NCI-H460 (cell line): ENCODE results near the gene GGTLC1. TPM values are rescaled to one million over a fixed set of nuclear protein-coding genes. Genes with fewer than 3 reads are reported as not detected.

Experiments
- DNase-seq: peaks from one replicate; pipeline ENCODE4 v3.0.0-alpha.2; 2016; ENCODE audit warnings: low read depth; ENCODE audit errors: extremely low read depth
- polyA plus RNA-seq: library from polyadenylated mRNA; depleted of rRNA; stranded (reverse); fragments of >200 nt; gene quantifications from 2 replicates; pipeline ENCODE4 v1.2.3, GENCODE V29; 2014; cell fraction: nucleus; rRNA removed
- total RNA-seq: library from RNA; depleted of rRNA; stranded (reverse); fragments of >200 nt; shearing (Covaris generic); gene quantifications from 2 replicates; pipeline ENCODE4 v1.2.3, GENCODE V29; 2014; rRNA removed

Gene GGTLC1
- total RNA-seq = not detected in 2 replicates
- not detected in 2 replicates for polyA plus RNA-seq

DNA sequence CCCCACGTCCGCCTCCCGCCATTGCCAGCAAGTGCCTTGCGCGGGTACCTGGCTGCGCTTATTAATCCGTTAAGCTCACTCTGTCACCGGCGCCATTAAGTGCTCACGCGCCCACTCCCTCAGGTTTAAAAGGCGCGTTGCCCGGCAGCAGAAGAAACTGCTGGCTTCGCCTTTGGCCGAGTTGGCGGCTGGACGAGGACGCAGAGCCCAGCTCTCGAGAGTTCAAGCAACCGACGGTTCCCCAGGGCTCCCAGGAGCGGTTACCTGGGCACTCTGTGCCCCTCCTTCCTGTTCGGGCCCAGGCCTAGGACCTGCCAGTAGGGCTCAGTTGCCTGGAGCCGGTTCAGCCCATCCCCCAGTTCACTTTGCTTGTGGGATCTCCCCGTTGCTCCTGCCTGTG, at the start of gene GGTLC1:
Gene GGTLC1 (minus strand): TSS at position 219 of the 400 bp plus-strand sequence. CDS start 2,168 bp downstream, outside the sequence.
- DNase-seq = no peak

DNA sequence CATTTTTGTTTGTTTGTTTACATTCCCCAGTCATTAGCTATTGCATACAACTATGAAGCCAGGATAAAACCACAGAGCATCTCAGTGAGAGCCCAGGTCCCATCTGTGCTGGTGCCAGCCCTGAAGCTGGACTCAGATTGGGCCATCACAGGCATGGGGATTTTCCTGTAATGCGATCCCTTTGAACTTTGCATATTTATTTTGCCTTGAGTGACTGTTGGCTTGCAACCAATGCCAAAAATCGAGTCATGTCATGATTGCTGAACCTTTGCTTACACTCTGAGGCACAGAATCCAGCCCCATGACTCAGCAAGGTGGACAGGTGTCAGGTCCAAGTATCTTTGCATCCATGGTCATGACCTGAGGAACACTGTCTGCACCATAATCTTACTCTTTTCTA, 46.2 kb upstream of the GGTLC1 start:
- no peak for DNase-seq

DNA sequence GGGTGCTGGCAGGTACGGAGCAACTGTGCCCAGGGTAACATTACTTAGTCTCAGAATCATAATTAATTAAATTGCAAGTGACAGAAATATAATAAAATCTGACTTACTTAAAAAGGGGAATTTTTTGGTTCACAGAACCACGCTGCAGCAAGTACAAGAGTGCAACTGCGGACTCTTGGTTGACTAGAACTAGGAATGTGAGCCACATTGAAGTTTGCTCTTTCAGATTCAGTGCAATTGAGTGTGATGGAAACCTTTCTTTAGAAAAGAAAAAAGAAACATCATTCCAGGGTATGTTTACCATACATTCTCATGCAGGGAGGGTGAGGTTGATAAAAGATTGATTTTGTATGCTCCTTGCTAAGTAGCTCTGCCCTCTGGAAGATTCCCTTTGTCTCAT, 45.0 kb upstream of the GGTLC1 start:
- DNase-seq = no peak

DNA sequence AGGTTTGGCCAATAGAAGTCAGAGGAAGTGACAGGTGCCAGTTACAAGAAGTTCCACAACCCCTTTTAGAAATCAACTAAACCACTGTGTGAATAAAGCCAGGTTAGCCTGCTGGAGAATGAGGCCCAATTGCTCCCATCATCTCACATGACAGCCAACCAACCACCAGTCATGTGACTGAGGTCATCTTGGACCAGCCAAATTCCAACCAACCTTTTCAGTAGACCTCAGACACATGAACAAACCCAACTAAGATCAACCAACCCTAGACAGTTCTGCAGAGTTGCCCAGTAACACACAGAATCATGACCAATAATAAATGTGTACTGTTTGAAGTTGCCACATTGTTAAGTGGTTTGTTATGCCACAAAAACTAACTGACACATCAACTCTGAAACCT, 44.6 kb upstream of the GGTLC1 start:
- no peak for DNase-seq

DNA sequence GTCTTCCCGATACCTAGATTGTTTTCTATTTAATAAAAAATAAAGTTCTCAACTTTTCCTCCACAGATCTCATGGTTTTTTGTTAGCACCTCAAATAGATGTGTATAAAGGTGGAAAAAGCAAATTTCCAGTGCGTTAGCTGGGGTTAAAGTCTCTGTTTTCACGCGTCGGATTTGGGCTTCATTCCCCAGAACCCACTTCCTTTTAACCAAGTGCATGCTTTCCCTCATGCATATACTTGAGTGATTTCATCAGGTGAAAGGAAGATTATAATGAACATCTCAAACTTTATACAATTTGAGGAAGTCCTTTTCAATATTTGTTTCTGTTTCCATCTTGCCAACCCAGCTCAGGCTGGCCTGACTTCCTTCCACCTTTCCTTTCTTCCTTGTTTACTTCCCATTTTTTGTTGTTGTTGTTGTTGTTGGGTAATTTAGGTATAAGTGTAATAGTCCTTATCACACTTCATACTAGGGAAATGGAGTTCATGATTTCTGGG, 43.9 kb upstream of the GGTLC1 start:
- DNase-seq = no peak

DNA sequence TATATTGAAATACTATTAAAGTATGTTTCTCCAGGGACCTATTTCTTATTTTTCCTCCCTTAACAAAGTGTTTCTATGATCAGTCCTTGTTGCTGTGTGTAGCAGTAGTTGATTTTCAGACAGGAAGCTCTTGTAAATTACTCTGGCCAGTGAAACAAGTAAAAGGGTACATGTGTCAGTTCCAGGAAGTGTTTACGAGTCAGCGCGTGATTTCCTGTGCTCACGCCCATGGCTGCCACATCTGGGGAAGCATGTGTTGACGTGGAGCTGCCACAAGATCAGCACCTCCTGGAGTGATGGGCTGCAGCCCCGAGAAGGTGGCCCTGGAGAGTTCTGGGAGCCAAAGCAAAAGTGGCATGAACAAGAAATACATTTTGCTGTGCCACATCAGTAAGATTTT, 38.6 kb upstream of the GGTLC1 start:
- no peak for DNase-seq

DNA sequence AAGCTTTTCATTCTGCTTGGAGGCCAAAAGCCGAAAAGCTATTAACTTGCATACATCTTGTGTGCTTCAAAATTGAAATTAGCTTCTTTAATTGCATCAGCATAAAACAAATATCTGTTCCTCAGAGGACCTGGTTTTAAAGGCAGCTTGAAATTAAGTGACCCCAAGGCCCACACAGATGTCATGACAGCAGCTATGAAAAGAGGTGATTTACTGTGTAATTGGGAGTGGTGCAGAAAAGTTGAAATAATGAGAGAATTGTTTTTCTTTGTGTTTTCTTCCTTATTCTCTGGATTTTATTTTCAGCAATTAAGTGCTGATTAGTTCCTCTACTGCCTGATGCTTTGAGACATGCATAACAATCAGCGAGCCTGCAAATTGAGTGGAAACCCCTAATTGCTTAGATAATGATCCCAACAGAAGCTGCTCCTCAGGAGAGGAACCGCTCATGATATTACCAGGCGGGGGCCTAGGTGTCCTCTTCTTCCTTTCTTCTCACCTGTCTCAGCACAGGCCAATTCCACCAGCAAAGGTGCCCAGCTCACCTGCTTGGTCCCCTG, 34.1 kb upstream of the GGTLC1 start:
- DNase-seq = no peak

DNA sequence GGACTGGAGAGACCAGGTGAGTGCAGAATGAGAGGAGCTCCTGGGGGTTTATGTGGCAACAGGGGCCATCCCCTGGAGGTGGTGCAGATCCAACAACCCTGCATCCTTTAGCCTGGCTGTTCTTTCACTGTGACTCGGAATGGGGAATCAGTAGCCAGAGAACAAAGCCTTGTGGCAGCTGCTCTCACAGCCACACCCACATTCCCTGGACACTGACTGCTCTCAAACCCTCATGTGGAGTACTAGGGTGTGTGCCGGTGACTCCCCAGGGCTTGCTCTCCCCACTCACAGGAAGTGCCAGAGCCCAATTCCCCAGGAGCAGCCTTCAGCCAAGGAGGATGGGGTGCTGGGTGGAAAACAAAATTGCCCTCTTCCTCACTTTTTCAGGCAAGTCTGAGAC, 30.2 kb upstream of the GGTLC1 start:
- DNase-seq = no peak

DNA sequence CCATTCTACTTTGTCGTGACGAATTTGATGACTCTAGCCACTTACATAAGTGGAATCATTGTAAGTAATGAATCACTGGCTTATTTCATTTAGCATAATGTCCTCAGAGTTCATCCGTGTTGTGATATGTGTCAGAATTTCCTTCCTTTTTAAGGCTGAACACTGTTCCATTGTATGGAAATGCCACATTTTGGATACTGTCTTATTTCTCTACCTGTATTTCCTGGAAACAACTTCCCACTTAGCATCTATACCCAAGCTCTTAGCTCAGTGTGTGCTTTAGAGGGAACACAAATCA, 28.8 kb upstream of the GGTLC1 start:
- no peak for DNase-seq

DNA sequence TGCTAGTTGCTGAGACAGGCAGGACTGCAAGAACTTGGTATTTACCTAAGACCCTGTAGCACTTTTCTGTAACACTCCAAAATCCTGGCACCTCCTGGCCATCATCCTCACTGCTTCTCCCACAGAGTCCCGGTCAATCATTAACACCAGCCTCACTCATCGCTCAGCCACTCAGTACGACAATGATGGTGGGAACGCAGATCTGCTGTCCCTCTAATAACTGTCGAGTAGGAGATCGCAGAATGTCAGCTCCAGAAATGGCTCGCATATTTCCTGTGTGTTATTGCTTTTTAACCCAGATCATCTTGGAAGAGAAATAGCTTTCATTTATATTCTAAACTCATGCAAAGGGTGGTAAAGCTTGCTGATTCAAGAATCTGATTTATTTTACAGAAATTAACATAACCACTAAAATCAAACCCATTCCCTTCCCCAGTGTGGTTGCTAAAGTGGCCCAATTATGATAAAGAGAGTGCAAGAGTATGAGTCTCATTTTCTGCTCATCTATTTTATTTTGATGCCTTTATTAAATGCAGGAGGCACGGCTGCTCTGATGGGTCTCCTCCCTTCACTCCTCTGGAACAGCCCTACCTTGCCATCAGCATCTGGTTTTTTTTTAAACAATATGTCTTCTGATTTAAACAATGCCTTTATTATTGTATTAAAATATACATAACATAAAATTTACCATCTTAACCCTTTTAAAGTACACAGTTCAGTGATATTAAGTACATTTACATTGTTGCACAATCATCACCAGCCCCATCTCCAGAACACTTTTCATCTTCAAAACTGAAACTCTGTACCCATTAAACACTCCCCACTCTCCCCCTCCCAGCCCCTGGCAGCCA, 28.3 kb upstream of the GGTLC1 start:
- no peak for DNase-seq

DNA sequence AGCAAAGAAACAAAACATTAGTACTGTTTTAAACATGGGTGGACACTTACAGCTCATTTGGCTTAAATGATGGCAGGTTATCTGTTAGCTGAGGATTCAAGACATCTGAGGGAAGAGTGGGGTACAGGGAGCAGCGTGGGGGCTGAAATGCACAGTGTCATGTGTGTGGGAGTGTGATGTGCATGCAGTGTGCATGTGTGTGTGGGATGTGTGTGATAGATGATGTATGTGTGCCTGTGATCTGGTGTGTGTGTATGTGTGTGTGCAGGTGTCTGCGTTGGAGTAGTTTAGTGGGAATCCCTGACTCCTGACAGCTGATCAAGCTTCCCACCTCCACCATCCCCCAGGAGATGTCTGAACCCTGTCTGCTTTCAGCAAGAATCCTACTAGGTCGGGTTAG, 25.4 kb upstream of the GGTLC1 start:
- DNase-seq = no peak

DNA sequence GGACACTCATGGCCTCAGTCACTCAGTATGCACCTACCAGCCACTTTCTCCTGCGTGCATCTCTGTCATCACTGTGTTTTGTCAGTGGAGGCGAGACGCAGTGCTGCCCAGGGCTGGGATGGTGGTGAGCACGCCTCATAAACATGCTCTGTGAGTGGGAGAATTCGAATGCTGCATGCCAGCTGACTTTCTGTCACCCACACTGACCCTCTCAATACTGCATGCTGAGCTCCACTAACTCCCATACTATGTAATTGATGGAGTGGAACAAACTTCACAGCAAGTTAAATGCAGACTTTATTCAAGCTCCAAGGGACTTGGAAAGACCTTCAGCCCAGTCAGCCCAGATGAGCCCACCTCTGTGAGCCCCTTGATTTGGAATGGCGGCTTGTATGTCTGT, 22.7 kb upstream of the GGTLC1 start:
- DNase-seq = no peak

DNA sequence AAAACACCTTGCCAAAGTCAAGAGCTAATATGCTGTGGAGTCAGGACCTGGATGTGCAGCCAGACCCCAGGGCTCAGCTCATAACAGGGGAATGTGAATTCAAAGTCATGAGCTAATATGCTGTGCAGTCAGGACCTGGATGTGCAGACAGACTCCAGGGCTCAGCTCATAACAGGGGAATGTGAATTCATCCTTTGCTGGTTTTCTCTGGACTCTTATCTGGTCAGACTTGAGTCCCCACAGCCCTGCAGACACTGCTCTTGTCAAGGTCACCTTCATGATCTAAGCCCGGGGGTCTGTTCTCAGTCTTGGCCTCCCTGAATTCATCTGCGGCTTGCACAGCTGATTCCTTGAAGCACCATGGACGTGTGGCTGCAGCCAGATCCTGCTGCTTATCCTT, 19.2 kb upstream of the GGTLC1 start:
- no peak for DNase-seq

DNA sequence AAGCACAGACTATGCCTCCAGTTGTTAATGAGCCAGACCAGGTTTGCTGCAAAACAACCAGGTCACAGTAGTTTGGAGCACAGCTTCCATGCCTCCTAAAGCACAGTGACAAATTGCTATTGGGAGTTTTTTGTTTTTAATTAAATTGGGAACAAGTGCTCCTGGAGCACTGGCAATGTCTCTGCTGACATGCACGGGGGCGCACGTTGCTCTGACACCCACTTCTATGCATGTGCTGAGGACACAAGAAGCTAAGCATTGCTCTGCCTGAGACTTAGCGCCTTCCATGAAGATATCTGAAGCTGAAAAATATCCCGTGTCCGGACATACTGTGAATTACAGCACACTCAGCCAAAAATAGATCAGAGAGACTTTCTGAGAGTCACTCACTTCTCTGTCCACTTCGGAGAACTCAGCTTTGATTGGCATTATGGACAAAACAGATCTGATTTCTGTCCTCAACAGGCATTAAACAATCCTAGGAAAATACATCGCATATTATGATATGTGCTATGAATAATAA, 18.6 kb upstream of the GGTLC1 start:
- no peak for DNase-seq

DNA sequence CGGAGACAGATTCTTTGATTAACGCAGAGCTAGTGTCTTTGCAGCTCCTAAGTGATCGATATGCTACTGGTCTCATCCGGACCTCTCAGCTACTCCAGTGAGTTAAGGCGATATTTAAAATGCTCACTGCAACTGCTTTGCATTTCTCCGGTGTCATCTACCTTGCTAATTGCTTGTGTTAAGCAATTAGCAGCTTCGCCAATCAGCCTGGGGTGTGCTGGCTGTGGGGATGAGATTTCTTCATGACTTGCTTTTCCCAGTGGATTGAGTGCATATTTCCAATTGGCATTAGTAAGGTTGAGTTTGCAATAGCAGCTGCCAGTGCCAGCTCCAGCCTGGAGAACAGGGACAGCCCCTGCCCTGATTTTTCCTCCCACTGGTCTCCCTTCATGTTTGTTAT, 18.0 kb upstream of the GGTLC1 start:
- no peak for DNase-seq

DNA sequence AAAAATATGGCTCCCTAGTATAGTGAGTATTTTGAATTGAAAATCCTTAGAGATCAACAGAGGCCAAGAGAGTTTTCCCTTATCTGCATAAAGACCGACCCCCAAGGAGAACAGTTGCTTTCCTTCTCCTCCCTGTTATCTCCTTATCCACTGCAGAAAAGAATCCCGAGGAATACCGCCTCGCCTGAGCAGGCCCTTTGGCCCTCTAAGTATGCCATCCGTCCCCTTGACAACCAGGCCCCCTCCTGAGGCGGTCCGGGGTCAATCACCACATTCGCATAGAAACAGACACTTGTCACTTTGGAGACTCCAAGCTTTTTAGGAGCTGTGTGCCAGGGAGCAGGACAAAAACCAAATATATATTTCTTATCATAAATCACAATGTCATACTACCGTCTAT, 15.9 kb upstream of the GGTLC1 start:
- DNase-seq = no peak

DNA sequence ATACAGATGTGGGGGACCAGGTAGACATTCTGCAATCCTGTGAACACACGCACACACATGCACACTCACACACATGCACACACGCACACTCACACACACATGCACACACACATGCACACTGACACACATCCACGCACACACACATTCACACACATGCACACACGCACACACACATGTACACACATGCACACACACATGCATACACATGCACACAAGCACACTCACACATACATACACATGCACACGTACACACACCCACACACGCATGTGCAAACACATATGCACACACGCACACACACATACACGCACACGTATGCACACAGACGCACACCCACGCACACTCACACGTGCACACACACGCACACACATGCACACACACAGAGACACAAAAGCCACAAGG, 14.3 kb upstream of the GGTLC1 start:
- DNase-seq = no peak

DNA sequence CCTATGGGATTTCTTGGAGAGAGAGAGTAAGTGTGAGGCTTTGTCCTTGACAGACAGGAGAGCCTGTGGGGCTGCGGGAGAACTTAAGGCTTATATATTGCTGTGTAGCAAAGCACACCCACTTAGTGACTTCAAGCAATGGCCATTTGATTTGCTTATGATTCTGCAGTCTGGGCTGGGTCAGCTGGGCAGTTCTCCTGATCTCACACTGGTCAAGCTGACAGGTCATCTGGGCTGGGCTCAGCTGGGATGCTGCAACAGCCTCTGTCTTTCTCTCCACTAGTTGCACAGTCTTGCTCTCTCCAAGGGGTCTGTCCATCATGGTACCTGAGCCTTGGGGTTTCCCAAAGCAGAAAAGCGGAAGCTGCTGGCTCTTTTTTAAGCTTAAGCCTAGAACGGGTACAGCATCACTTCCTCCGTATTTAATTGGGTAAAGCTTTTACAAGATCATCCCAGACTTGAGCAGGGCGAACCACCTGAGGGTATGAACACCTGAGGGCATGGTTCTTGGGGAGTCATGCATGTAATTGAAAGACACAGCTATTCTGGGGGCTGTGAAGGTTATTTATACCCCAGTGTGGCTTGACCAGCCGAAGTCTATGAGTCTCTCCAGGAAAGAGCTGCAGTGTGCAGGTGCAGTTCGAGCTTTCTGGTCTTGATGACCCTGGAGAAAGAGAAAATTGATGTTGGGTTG, 13.3 kb upstream of the GGTLC1 start:
- no peak for DNase-seq

DNA sequence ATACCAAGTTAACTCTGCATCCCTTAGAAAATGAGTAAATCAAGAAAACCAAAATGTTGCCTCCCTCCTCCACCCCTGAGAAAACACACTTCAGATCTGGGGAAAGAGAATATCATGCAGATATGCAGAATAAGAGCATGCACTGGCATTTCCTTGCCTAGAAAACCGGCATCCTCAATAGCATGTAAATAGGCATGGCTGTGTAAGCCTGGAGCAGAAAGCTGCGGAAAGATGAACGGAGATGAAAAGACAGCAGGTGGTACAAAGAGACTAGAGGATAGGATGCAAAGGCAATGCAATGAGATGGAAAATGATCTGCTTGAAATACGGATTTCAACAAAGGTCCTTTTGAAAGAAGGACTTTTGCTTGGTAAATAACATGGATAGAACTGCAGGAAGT, 10.3 kb upstream of the GGTLC1 start:
- no peak for DNase-seq

DNA sequence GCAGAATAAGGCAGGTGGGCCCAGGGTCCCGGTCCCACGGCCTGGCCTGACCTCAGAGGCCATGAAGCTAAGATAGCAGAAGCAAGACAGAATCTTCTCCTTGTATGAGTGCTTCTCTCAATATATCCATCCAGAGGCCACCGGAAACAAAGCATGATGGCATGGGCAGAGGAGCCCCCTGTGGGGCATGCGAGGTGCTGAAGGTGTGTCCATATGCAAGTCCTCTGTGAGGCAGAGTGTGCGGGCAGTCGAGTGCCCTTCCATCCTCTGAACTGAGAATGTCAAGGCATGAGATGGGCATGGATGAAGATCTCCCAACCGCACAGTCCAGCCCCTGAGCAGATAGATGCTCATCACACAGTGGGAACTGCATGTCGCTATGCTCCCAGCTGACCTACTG, 9.8 kb upstream of the GGTLC1 start:
- DNase-seq = no peak

DNA sequence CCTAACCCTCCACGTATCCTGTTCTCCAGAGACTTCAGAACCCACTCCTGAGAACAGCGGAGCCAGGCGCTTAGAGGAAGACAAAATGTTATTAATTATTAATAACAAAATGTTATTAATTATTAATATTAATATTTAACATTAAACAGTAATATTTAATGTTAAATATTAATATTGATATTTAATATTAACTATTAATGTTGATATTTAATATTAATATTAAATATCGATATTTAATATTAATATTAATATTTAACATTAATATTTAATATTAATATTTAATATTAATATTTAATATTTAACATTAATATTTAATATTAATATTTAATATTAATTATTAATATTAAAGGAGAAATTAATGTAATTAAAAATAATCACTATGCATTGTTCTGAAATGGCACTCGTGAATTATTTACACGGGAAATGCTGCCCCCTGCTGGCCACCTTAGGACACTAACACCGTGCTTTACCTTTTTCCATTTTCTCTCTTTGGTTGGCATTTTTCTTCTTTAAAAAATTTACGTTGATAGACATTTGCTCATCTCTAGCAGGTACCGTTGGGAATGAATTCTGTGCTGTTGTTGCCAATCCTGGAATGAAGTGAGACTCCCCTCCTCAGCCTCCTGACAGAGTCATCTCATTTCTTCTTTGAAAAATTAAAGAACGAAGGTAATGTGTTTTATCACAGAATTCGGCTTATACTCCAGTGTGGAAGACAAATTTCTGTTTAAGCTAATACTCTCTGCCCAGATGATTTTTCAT, 7.5 kb upstream of the GGTLC1 start:
- peak; percentile 46 for DNase-seq
